WTC11 (cell line): ENCODE data around the gene MLST8. TPM values are rescaled to one million over a fixed set of nuclear protein-coding genes. Genes with fewer than 3 reads are reported as not detected.

Experiments used
- ATAC-seq: fragments of 200-7000 bp; cut with Tn5 transposase; 2 replicates; pipeline ENCODE4 v1.10.0; 2021; ENCODE audit warnings: mild to moderate bottlenecking, moderate library complexity
- CTCF ChIA-PET: fragments of 300-600 bp; sonication (Branson Sonifier 250); formaldehyde crosslinking; loops from one replicate; lab custom pipeline; 2021; ENCODE audit warnings: antibody characterized with exemption; lab: Charles Lee
- POLR2A ChIA-PET: fragments of 350-600 bp; sonication (Branson Sonifier 250); formaldehyde crosslinking; loops from one replicate; lab custom pipeline; 2021; ENCODE audit warnings: antibody characterized with exemption; lab: Charles Lee
- DNase-seq: peaks from one replicate; pipeline ENCODE4 v3.0.0; 2021; ENCODE audit warnings: low spot score
- H3K27ac Mint-ChIP-seq: 2 replicates; pipeline ENCODE4 v1.8.0; 2021; ENCODE audit warnings: mixed read lengths
- H3K27me3 Mint-ChIP-seq: 2 replicates; pipeline ENCODE4 v1.8.0; 2021; ENCODE audit warnings: low read depth, mild to moderate bottlenecking, moderate library complexity, mixed read lengths
- H3K36me3 Mint-ChIP-seq: 2 replicates; pipeline ENCODE4 v1.8.0; 2021; ENCODE audit warnings: mixed read lengths
- H3K4me1 Mint-ChIP-seq: 2 replicates; pipeline ENCODE4 v1.8.0; 2022; ENCODE audit warnings: mixed read lengths
- H3K4me3 Mint-ChIP-seq: 2 replicates; pipeline ENCODE4 v1.8.0; 2021; ENCODE audit warnings: mild to moderate bottlenecking, moderate library complexity, mixed read lengths
- H3K9me3 Mint-ChIP-seq: 2 replicates; pipeline ENCODE4 v1.8.0; 2021; ENCODE audit warnings: mixed read lengths
- CREM ChIP-seq: sonication (generic); formaldehyde crosslinking; IDR thresholded peaks from 2 replicates; pipeline ENCODE4 v1.8.1; 2022; ENCODE audit warnings: mild to moderate bottlenecking, missing genetic modification reagents, moderate library complexity
- GABPB1 ChIP-seq: sonication (generic); formaldehyde crosslinking; IDR thresholded peaks from 2 replicates; pipeline ENCODE4 v1.8.1; 2023; ENCODE audit warnings: mild to moderate bottlenecking, missing genetic modification reagents
- IRF2 ChIP-seq: sonication (generic); formaldehyde crosslinking; IDR thresholded peaks from 2 replicates; pipeline ENCODE4 v1.8.0; 2022; ENCODE audit warnings: low read depth, missing genetic modification reagents, borderline replicate concordance
- NFYB ChIP-seq: sonication (generic); formaldehyde crosslinking; conservative IDR thresholded peaks from 2 replicates; pipeline ENCODE4 v1.8.0; 2022; ENCODE audit warnings: low read depth, missing genetic modification reagents
- NR3C1 ChIP-seq: sonication (generic); formaldehyde crosslinking; conservative IDR thresholded peaks from 2 replicates; pipeline ENCODE4 v1.8.1; 2023; ENCODE audit warnings: low read depth, mild to moderate bottlenecking, missing genetic modification reagents
- OVOL2 ChIP-seq: fragments of 250-450 bp; sonication (Bioruptor Pico); IDR thresholded peaks from 2 replicates; pipeline ENCODE4 v1.9.0; 2021; ENCODE audit warnings: mild to moderate bottlenecking, borderline replicate concordance
- RELA ChIP-seq: sonication (generic); formaldehyde crosslinking; IDR thresholded peaks from 2 replicates; pipeline ENCODE4 v1.8.1; 2022; ENCODE audit warnings: missing genetic modification reagents, mild to moderate bottlenecking, borderline replicate concordance
- RORB ChIP-seq: fragments of 250-450 bp; sonication (Bioruptor Pico); IDR thresholded peaks from 2 replicates; pipeline ENCODE4 v1.9.0; 2021; ENCODE audit warnings: mild to moderate bottlenecking
- SMAD3 ChIP-seq: sonication (generic); formaldehyde crosslinking; IDR thresholded peaks from 2 replicates; pipeline ENCODE4 v1.8.0; 2022; ENCODE audit warnings: missing genetic modification reagents, mild to moderate bottlenecking, borderline replicate concordance
- SMAD4 ChIP-seq: sonication (generic); formaldehyde crosslinking; IDR thresholded peaks from 2 replicates; pipeline ENCODE4 v1.8.0; 2022; ENCODE audit warnings: mild to moderate bottlenecking, missing genetic modification reagents
- SOX15 ChIP-seq: fragments of 250-450 bp; sonication (Bioruptor Pico); IDR thresholded peaks from 2 replicates; pipeline ENCODE4 v1.9.0; 2021; ENCODE audit warnings: mild to moderate bottlenecking
- SP1 ChIP-seq: sonication (generic); formaldehyde crosslinking; conservative IDR thresholded peaks from 2 replicates; pipeline ENCODE4 v1.8.1; 2022; ENCODE audit warnings: missing genetic modification reagents
- TP53 ChIP-seq: sonication (generic); formaldehyde crosslinking; IDR thresholded peaks from 2 replicates; pipeline ENCODE4 v1.8.1; 2023; ENCODE audit warnings: mild to moderate bottlenecking, missing genetic modification reagents
- ZNF121 ChIP-seq: sonication (generic); formaldehyde crosslinking; IDR thresholded peaks from 2 replicates; pipeline ENCODE4 v1.8.0; 2023; ENCODE audit warnings: missing genetic modification reagents
- ZNF263 ChIP-seq: sonication (generic); formaldehyde crosslinking; IDR thresholded peaks from 2 replicates; pipeline ENCODE4 v1.8.1; 2022; ENCODE audit warnings: low read depth, mild to moderate bottlenecking, moderate library complexity, missing genetic modification reagents
- ZNF317 ChIP-seq: sonication (generic); formaldehyde crosslinking; IDR thresholded peaks from 2 replicates; pipeline ENCODE4 v1.8.1; 2023; ENCODE audit warnings: low read depth, mild to moderate bottlenecking, moderate library complexity, missing genetic modification reagents, borderline replicate concordance
- ZNF423 ChIP-seq: fragments of 250-450 bp; sonication (Bioruptor Pico); IDR thresholded peaks from 2 replicates; pipeline ENCODE4 v2.1.2; 2022; ENCODE audit warnings: mild to moderate bottlenecking, moderate library complexity
- total RNA-seq: library from RNA; stranded (reverse); gene quantifications from 3 replicates; pipeline ENCODE4 v1.2.3, GENCODE V29; 2021
- TF ChIP-seq, protein P1 (sequence below): sonication (generic); formaldehyde crosslinking; IDR thresholded peaks from 2 replicates; pipeline ENCODE4 v1.8.1; 2022; ENCODE audit warnings: low read depth, missing genetic modification reagents, borderline replicate concordance
- TF ChIP-seq, protein P2 (sequence below): fragments of 250-450 bp; sonication (Bioruptor Pico); conservative IDR thresholded peaks from 2 replicates; pipeline ENCODE4 v1.9.0; 2021; ENCODE audit warnings: mild to moderate bottlenecking
- TF ChIP-seq, protein P3 (sequence below): sonication (generic); formaldehyde crosslinking; IDR thresholded peaks from 2 replicates; pipeline ENCODE4 v1.8.0; 2022; ENCODE audit warnings: mild to moderate bottlenecking, missing genetic modification reagents
- TF ChIP-seq, protein P4 (sequence below): sonication (generic); formaldehyde crosslinking; IDR thresholded peaks from 2 replicates; pipeline ENCODE4 v1.8.0; 2022; ENCODE audit warnings: mild to moderate bottlenecking, missing genetic modification reagents
- TF ChIP-seq, protein P5 (sequence below): sonication (generic); formaldehyde crosslinking; IDR thresholded peaks from 2 replicates; pipeline ENCODE4 v1.8.0; 2022; ENCODE audit warnings: mild to moderate bottlenecking, missing genetic modification reagents
- TF ChIP-seq, protein P6 (sequence below): fragments of 250-450 bp; sonication (Bioruptor Pico); IDR thresholded peaks from 2 replicates; pipeline ENCODE4 v1.9.0; 2021; ENCODE audit warnings: mild to moderate bottlenecking

The MLST8 gene
- total RNA-seq, 1 experiment from 2014 or later: 71.6 TPM

DNA sequence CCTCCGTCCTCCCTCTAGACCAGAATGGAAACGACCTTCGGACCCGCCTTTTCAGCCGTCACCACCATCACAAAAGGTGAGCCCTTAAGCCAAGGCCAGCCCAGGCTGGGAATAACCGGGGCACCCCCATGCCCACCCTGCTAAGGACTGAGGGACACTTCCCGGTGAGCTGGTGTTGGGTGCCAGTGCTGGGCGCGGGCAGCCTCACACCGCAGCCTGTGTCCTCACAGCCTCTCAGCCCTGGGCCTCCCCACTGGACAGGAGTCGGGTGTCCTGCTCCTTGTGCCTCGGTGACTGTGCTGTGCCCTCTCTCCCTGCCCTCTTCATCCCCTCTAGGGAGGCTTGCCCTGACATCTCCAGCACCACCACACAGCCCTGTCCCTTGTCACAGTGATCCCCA, 39.4 kb upstream of the MLST8 start:
- H3K9me3 Mint-ChIP-seq: no peaks in the 10 kb centered on the region
- no peak overlapping the region for H3K27ac Mint-ChIP-seq
- DNase-seq (no peak), ATAC-seq (no peak)
- no peaks in the 10 kb centered on the region for H3K27me3 Mint-ChIP-seq
- H3K4me3 Mint-ChIP-seq: no peak overlapping the region
- POLR2A ChIA-PET: no interaction called here
- H3K4me1 Mint-ChIP-seq: no peaks in the 10 kb centered on the region
- TF ChIP-seq, protein P1, sequence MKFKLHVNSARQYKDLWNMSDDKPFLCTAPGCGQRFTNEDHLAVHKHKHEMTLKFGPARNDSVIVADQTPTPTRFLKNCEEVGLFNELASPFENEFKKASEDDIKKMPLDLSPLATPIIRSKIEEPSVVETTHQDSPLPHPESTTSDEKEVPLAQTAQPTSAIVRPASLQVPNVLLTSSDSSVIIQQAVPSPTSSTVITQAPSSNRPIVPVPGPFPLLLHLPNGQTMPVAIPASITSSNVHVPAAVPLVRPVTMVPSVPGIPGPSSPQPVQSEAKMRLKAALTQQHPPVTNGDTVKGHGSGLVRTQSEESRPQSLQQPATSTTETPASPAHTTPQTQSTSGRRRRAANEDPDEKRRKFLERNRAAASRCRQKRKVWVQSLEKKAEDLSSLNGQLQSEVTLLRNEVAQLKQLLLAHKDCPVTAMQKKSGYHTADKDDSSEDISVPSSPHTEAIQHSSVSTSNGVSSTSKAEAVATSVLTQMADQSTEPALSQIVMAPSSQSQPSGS (CRISPR knock-in tag): no peak
- TF ChIP-seq IRF2 (CRISPR knock-in tag) (no peak), CREM (no peak), SMAD3 (CRISPR knock-in tag) (no peak), SOX15 (CRISPR knock-in tag) (no peak), TP53 (CRISPR knock-in tag) (no peak), NR3C1 (CRISPR knock-in tag) (no peak), ZNF263 (CRISPR knock-in tag) (no peak), ZNF121 (CRISPR knock-in tag) (no peak), OVOL2 (CRISPR knock-in tag) (no peak)
- TF ChIP-seq, protein P2, sequence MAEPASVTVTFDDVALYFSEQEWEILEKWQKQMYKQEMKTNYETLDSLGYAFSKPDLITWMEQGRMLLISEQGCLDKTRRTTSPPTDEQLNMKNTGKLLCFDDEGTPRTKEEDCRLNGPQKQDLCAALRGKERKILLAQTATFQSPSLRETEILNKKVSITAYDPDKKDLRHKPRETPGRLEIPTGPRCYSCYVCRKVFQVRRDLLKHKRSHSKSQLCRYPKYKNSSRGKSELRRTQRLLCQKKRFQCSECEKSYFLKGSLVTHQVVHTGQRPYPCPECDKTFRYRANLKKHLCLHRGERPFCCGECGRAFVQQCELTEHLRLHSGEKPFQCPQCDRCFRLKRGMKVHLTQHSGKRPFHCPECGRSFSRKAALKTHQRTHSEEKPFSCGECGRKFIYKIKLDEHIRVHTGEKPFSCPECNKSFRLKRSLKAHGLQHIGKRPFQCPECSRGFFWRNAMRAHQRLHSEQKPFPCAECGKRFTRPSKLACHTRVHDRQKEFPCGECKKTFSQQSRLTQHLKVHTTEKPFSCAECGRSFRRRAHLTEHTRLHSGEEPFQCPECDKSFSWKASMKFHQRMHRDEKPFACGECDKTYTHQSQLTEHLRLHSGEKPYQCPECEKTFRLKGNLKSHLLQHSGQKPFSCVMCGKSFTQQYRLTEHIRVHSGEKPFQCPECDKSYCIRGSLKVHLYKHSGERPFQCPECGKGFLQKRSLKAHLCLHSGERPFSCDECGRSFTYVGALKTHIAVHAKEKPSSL (CRISPR knock-in tag): no peak
- TF ChIP-seq, protein P3, sequence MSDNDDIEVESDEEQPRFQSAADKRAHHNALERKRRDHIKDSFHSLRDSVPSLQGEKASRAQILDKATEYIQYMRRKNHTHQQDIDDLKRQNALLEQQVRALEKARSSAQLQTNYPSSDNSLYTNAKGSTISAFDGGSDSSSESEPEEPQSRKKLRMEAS (CRISPR knock-in tag): no peak
- TF ChIP-seq, protein P4, sequence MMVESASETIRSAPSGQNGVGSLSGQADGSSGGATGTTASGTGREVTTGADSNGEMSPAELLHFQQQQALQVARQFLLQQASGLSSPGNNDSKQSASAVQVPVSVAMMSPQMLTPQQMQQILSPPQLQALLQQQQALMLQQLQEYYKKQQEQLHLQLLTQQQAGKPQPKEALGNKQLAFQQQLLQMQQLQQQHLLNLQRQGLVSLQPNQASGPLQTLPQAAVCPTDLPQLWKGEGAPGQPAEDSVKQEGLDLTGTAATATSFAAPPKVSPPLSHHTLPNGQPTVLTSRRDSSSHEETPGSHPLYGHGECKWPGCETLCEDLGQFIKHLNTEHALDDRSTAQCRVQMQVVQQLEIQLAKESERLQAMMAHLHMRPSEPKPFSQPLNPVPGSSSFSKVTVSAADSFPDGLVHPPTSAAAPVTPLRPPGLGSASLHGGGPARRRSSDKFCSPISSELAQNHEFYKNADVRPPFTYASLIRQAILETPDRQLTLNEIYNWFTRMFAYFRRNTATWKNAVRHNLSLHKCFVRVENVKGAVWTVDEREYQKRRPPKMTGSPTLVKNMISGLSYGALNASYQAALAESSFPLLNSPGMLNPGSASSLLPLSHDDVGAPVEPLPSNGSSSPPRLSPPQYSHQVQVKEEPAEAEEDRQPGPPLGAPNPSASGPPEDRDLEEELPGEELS (CRISPR knock-in tag): no peak
- CTCF ChIA-PET: no interaction called here
- H3K36me3 Mint-ChIP-seq: peaks cover 18% of the 10 kb centered on the region

DNA sequence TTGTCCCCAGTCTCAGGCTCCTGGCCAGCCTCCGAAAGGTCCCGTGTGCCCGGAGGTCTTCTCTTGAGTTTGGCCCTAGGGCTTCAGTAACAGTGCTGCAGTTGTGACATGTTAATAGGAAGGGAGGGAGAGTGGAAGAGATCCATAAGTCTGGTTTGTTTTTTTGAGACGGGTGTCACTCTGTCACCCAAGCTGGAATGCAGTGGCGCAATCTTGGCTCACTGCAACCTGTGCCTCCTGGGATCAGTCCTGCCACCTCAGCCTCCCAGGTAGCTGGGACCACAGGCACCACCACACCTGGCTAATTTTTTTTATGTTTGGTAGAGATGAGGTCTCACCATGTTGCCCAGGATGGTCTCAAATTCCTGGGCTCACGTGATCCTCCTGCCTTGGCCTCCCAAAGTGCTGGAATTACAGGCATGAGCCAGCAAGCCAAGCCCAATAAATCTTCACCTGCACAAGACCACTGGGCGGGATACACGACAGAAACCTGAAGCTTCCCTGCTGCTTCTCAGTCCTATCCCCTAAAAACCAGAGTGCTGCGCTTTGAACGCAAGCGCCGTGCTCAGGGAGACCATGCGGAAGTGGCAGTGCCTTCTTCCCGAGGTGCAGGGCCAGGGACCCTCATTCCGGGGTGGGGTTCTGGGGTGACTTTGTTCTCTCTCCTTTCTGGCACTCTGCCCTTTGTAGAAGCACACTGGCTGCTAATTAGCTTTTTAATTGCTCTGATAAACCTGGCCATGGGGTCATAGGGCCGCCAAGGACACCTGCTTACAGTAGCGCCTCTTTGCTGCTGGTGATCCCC, 38.8 kb upstream of the MLST8 start:
- CTCF ChIA-PET: no interaction called here
- ATAC-seq: no peak
- POLR2A ChIA-PET: no interaction called here
- TF ChIP-seq, protein P5, sequence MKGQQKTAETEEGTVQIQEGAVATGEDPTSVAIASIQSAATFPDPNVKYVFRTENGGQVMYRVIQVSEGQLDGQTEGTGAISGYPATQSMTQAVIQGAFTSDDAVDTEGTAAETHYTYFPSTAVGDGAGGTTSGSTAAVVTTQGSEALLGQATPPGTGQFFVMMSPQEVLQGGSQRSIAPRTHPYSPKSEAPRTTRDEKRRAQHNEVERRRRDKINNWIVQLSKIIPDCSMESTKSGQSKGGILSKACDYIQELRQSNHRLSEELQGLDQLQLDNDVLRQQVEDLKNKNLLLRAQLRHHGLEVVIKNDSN (CRISPR knock-in tag): no peak
- TF ChIP-seq SP1 (no peak), RORB (CRISPR knock-in tag) (no peak), ZNF317 (no peak), SMAD4 (no peak), NFYB (no peak), GABPB1 (CRISPR knock-in tag) (no peak), ZNF423 (CRISPR knock-in tag) (no peak), RELA (CRISPR knock-in tag) (no peak)
- TF ChIP-seq, protein P6, sequence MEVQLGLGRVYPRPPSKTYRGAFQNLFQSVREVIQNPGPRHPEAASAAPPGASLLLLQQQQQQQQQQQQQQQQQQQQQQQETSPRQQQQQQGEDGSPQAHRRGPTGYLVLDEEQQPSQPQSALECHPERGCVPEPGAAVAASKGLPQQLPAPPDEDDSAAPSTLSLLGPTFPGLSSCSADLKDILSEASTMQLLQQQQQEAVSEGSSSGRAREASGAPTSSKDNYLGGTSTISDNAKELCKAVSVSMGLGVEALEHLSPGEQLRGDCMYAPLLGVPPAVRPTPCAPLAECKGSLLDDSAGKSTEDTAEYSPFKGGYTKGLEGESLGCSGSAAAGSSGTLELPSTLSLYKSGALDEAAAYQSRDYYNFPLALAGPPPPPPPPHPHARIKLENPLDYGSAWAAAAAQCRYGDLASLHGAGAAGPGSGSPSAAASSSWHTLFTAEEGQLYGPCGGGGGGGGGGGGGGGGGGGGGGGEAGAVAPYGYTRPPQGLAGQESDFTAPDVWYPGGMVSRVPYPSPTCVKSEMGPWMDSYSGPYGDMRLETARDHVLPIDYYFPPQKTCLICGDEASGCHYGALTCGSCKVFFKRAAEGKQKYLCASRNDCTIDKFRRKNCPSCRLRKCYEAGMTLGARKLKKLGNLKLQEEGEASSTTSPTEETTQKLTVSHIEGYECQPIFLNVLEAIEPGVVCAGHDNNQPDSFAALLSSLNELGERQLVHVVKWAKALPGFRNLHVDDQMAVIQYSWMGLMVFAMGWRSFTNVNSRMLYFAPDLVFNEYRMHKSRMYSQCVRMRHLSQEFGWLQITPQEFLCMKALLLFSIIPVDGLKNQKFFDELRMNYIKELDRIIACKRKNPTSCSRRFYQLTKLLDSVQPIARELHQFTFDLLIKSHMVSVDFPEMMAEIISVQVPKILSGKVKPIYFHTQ (CRISPR knock-in tag): no peak
- TF ChIP-seq, protein P2 (CRISPR knock-in tag): no peak

More for the DNA sequence above, 38.8 kb upstream of the MLST8 start:
- DNase-seq: no peak
- no peaks in the 10 kb centered on the region for H3K9me3 Mint-ChIP-seq
- no peak overlapping the region for H3K27ac Mint-ChIP-seq
- no peaks in the 10 kb centered on the region for H3K27me3 Mint-ChIP-seq
- H3K4me3 Mint-ChIP-seq: no peak overlapping the region
- H3K4me1 Mint-ChIP-seq: no peaks in the 10 kb centered on the region
- peaks cover 18% of the 10 kb centered on the region for H3K36me3 Mint-ChIP-seq
